ENCODE results near the gene MTHFD1L.

- TF ChIP-seq POLR2A (IDR thresholded peaks at IDR 0.05) (no peak), CTCF (IDR thresholded peaks at IDR 0.05) (no peak), POLR2AphosphoS5 (IDR thresholded peaks at IDR 0.05) (no peak), EP300 (IDR thresholded peaks at IDR 0.05) (no peak)
Measured at GRCh38 chr6:151010071-151010470, 144.6 kb downstream of the MTHFD1L start.
